ENCODE measurements around the gene SCNN1B. TPM values are rescaled to one million over a fixed set of nuclear protein-coding genes. Genes with fewer than 3 reads are reported as not detected.

The SCNN1B gene
- polyA plus RNA-seq, 3 donors from 2014 or later: not detected

DNA sequence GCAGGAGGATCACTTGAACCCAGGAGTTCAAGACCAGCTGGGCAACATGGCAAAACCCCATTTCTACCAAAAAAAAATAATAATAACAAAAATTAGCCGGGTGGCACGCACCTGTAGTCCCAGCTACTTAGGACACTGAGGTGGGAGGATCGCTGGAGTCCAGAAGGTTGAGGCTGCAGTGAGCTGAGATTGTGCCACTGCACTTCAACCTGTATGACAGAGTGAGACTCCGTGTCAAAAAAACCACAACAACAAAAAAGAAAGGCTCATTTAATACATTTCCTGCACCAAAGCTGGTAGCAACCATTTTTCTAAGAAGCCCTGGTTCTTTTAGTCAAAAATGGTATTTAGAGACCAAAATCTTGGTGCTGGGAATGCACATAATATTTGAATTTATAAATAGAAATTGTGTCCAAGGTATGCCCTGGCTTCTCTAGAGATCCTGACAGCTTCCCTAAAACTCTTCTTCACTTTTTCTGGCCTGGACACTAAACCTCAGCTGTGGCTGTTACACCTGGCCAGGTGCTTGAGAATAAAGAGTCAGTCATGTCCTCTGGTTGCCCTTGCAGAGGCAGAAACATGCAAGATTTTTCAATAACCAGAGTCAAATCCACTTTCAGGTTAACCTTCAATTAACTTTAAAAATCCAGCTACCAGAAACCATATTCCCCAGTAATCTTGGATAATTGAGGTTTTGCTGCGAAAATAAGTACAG is 35.9 kb downstream of the SCNN1B start:
- Mint-ChIP-seq H3K9me3 (no peaks in the 10 kb centered on the region), H3K27ac (no peak overlapping the region), H3K36me3 (no peaks in the 10 kb centered on the region), H3K4me3 (no peak overlapping the region), H3K27me3 (ENCODE audit: low read depth in 3 of 3) (peaks cover 0 to 10% (median 0%) of the 10 kb centered on the region in 3 donors), H3K4me1 (no peaks in the 10 kb centered on the region)
- DNase-seq: no peak

DNA sequence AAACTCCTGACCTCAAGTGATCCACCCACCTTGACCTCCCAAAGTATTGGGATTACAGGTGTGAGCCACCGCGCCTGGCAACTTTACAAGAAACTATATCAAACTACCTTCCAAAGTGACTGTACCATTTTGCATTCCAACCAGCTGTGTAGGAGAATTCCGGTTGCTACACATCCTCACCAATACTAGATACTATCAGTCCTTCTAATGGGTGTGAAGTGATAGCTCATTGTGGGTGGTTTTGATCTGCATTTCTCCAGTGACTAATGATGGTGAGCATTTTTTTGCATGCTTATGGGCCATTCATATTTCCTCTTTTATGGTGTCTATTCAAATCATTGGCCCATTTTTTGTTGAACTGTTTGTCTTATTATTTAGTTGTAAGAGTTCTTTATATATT is 37.7 kb downstream of the SCNN1B start:
- DNase-seq: no peak
- no peak overlapping the region for H3K4me3 Mint-ChIP-seq
- H3K9me3 Mint-ChIP-seq: no peaks in the 10 kb centered on the region
- no peaks in the 10 kb centered on the region for H3K36me3 Mint-ChIP-seq
- peaks cover 0 to 9% (median 0%) of the 10 kb centered on the region in 3 donors for H3K27me3 Mint-ChIP-seq (ENCODE audit: low read depth in 3 of 3)
- H3K27ac Mint-ChIP-seq: no peak overlapping the region
- H3K4me1 Mint-ChIP-seq: no peaks in the 10 kb centered on the region

DNA sequence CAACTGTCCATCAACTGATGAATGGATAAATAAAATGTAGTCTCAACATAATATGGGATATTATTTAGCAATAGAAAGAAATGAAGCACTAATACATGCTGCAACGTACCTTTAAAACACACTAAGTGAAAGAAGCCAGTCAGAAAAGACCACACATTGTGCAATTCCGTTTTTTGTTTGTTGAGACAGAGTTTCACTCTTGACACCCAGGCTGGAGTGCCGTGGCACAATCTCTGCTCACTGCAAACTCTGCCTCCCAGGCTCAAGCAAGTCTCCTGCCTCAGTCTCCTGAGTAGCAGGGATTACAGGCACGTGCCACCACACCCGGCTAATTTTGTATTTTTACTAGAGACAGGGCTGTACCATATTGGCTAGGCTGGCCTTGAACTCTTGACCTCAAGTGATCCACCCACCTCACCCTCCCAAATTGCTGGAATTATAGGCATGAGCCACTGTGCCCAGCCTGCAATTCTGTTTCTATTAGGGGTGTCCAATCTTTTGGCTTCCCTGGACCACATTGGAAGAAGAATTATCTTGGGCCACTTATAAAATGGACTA is 40.1 kb downstream of the SCNN1B start:
- DNase-seq: no peak
- Mint-ChIP-seq H3K4me1 (no peaks in the 10 kb centered on the region), H3K36me3 (no peaks in the 10 kb centered on the region), H3K9me3 (peaks cover 0 to 1% (median 0%) of the 10 kb centered on the region in 6 donors), H3K4me3 (no peak overlapping the region), H3K27ac (no peak overlapping the region), H3K27me3 (ENCODE audit: low read depth in 3 of 3) (peaks cover 0 to 8% (median 5%) of the 10 kb centered on the region in 3 donors)

DNA sequence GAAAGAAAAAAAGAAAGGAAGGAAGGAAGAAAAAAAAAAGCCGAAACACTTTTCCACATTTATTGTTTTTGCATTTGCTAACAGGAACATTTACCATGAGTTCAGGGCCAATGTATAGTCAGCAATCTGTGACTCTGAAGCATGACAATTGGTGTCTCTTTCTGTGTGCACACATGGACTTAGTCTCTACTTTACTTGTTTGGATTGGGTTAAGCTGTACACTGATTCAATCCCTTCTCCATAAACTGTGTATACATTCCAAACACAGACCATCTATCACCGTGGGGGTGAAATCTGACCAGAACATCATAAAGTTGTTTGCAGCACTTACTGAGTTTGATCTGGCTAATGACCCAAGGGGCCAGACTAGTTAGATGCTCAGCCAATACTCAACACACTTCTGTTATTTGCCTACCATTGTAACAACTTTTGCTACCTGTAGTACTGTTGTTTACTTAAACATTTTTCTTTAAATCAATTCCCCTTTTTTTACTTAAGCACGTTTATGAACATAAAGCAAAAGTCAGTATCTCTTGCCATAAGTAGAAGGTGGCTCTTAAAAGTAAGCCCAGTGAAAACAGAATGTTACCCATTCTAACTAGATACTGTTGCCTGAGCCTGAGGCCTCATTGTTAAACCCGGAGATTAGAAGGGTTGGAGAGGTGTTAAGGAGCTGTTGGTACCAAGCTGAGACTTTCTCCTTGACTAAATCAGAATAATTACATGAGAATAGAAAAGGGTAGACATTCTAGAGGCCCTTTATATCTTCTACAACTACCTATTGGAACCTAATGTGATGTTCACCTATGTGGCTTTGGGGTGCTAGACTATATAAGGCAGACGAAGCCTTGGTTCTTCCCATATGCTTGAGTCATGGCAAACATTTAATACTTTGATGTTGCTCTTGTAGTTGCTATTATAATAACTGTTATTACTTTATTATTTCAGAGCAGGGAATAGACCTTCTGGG is 41.8 kb downstream of the SCNN1B start:
- DNase-seq: no peak
- H3K9me3 Mint-ChIP-seq: peaks cover 0 to 3% (median 0%) of the 10 kb centered on the region in 6 donors
- H3K36me3 Mint-ChIP-seq: no peaks in the 10 kb centered on the region
- H3K27me3 Mint-ChIP-seq (ENCODE audit: low read depth in 3 of 3): peaks cover 2 to 10% (median 8%) of the 10 kb centered on the region in 3 donors
- H3K4me1 Mint-ChIP-seq: no peaks in the 10 kb centered on the region
- H3K4me3 Mint-ChIP-seq: no peak overlapping the region
- no peak overlapping the region for H3K27ac Mint-ChIP-seq

DNA sequence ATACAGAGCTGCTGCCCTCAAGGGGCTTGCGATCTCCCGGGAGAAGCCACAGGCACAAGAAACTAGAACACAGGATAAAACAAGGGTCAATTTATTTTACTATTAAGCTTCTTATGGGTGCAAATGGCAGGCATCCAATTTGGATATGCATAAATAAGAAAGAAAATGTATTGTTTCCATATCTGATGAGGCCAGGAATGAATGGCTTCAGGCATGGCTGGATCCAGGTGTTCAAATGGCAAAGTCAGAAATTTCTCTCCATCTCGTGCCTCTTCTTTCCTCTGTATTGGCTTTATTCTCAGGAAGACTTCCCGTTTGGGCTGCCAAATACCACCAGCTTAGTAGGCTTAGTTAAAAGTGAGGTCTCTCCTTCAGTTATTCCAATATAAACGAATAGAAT is 43.1 kb downstream of the SCNN1B start:
- Mint-ChIP-seq H3K27ac (no peak overlapping the region), H3K36me3 (no peaks in the 10 kb centered on the region), H3K4me1 (no peaks in the 10 kb centered on the region), H3K27me3 (ENCODE audit: low read depth in 3 of 3) (peaks cover 2 to 10% (median 8%) of the 10 kb centered on the region in 3 donors), H3K4me3 (no peak overlapping the region), H3K9me3 (peaks cover 0 to 3% (median 0%) of the 10 kb centered on the region in 6 donors)
- DNase-seq: no peak

DNA sequence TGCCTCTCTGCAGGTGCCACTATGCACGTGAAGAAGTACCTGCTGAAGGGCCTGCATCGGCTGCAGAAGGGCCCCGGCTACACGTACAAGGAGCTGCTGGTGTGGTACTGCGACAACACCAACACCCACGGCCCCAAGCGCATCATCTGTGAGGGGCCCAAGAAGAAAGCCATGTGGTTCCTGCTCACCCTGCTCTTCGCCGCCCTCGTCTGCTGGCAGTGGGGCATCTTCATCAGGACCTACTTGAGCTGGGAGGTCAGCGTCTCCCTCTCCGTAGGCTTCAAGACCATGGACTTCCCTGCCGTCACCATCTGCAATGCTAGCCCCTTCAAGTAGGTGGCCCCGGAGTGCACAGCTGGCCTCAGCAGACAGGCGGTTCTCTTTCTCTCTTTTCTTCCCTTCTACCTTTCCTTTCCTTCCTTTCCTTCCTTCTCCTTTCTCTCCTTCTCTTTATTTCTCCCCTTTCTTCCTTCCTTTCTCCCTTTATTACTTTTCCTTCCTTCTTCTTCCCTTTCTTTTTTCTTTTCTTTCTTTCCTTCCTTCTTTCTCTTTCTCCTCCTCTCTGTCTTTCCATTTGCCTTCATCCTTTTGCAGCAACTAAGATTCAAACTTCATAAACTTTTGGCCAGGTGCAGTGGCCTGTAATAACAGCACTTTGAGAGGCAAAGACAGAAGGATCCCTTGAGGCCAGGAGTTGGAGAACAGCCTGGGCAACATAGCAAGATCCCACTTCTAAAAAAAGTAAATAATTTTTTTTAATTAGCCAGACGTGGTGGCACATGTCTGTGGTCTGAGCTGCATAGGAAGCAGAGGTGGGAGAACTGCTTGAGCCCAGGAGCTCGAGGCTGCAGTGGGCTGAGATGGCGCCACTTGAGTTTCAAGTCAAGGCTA is 46.7 kb downstream of the SCNN1B start:
- no peak overlapping the region for H3K27ac Mint-ChIP-seq
- H3K4me1 Mint-ChIP-seq: no peaks in the 10 kb centered on the region
- no peak overlapping the region for H3K4me3 Mint-ChIP-seq
- H3K27me3 Mint-ChIP-seq (ENCODE audit: low read depth in 3 of 3): peaks cover 2 to 13% (median 3%) of the 10 kb centered on the region in 3 donors
- H3K36me3 Mint-ChIP-seq: no peaks in the 10 kb centered on the region
- DNase-seq: no peak
- peaks cover 0 to 3% (median 0%) of the 10 kb centered on the region in 6 donors for H3K9me3 Mint-ChIP-seq

DNA sequence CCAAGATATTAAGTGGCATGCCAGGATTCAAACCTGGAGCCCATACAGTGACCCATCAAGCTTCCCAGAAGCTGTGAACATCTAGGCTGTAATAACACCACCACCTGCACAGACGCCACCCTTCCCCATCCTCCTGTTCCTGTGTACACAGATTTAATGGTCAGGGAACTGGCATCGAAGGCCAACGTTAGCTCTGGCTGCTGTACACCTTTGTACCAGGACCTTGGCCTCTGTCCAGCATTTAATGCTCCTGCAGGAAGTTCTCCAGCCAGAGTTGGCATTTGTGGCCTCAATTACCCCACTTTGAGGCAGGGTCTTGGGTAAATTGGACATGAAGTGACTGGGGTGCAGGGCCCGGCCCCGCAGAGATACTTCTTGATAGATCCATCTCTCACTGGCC is 49.3 kb downstream of the SCNN1B start:
- Mint-ChIP-seq H3K36me3 (no peaks in the 10 kb centered on the region), H3K4me3 (no peak overlapping the region), H3K27ac (no peak overlapping the region), H3K4me1 (no peaks in the 10 kb centered on the region), H3K27me3 (ENCODE audit: low read depth in 3 of 3) (peaks cover 2 to 13% (median 2%) of the 10 kb centered on the region in 3 donors), H3K9me3 (peaks cover 0 to 3% (median 0%) of the 10 kb centered on the region in 6 donors)
- DNase-seq: no peak

DNA sequence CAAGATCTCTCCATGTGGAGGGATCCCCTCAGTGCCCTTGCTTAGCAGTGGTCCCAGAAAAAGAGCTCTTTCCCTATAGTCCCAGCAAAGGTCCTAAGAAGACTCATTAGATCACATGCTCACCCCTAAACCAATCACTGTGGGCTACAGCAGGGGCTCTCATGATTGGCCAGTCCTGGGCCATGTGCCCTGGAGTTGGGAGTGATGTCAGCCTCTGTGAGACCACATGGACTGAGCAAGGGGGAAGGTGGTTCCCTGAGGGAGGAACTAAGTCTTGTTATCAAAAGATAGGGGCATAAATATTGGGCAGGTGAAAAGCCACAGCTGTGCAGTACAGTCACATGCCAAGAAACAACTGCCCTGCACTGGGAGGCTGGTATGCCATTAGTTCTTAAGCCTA is 51.3 kb downstream of the SCNN1B start:
- Mint-ChIP-seq H3K9me3 (no peaks in the 10 kb centered on the region), H3K4me3 (no peak overlapping the region)
- DNase-seq: no peak

DNA sequence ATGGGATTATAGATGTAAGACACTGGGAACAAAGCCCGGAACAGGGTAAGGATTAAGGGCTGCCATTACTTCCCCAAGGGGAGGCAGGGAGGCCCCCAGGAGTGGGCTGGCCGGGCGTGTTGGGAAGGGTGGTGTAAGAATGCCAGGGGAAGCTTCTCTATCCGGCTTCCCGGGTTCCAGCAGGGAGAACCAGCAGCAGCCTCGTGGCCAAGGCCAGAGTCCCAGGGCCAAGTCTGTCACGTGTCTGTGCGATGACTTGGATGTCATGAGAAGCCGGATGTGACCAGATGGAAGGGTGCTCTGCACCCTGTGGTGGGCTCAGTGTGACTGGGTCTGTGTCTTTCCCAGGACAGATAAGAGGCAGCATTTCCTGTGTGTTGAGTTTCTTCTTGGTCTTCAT is 52.1 kb downstream of the SCNN1B start:
- no peaks in the 10 kb centered on the region for H3K9me3 Mint-ChIP-seq
- DNase-seq: no peak
- H3K4me3 Mint-ChIP-seq: no peak overlapping the region
- no peaks in the 10 kb centered on the region for H3K36me3 Mint-ChIP-seq
- H3K4me1 Mint-ChIP-seq: no peaks in the 10 kb centered on the region
- H3K27ac Mint-ChIP-seq: no peak overlapping the region
- H3K27me3 Mint-ChIP-seq (ENCODE audit: low read depth in 3 of 3): peaks cover 0 to 6% (median 2%) of the 10 kb centered on the region in 3 donors

More for the DNA sequence above, 51.3 kb downstream of the SCNN1B start:
- peaks cover 2 to 9% (median 2%) of the 10 kb centered on the region in 3 donors for H3K27me3 Mint-ChIP-seq (ENCODE audit: low read depth in 3 of 3)
- no peaks in the 10 kb centered on the region for H3K36me3 Mint-ChIP-seq
- no peaks in the 10 kb centered on the region for H3K4me1 Mint-ChIP-seq
- no peak overlapping the region for H3K27ac Mint-ChIP-seq

DNA sequence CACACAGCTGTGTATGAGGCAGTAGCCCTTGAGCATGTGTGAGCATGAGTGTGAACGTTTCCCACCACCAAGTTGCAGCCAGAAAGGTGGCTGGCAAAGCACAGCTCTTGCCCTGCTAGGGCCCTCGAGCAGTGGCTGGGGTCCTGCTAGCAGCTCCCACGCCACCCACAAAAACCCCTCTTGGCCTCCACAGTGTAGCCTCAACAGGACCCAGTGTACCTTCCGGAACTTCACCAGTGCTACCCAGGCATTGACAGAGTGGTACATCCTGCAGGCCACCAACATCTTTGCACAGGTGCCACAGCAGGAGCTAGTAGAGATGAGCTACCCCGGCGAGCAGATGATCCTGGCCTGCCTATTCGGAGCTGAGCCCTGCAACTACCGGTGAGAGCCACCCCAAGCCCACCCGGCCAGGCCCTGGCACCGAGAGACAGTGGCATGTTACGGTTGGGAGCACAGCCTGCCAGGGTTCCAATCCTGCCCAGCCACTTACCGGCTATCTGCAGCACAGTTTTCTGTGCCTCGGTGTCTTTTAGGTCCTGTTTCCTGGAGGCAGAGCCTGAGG is 53.1 kb downstream of the SCNN1B start:
- H3K4me1 Mint-ChIP-seq: no peaks in the 10 kb centered on the region
- DNase-seq: no peak
- no peak overlapping the region for H3K4me3 Mint-ChIP-seq
- H3K27me3 Mint-ChIP-seq (ENCODE audit: low read depth in 3 of 3): peaks cover 0 to 9% (median 5%) of the 10 kb centered on the region in 3 donors
- no peak overlapping the region for H3K27ac Mint-ChIP-seq
- no peaks in the 10 kb centered on the region for H3K36me3 Mint-ChIP-seq
- H3K9me3 Mint-ChIP-seq: no peaks in the 10 kb centered on the region

DNA sequence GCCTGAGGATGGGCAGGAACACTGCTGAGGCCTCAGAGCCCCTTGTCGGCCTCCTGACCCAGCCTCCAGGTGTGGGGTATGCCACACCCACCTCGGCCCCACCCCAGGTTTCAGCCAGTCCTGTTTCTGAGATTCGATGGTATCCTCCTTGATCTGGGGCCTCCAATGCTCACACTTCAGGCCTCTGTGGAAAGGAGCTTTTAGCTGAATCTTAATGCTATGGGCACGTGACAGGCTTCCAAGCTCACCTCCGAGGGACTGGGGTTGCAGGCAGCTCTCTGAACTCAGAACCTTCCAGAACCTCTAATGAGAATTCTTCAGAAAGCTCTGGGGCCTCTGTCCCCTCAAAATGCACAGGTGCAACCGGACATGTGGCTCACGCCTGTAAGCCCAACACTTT is 54.8 kb downstream of the SCNN1B start:
- Mint-ChIP-seq H3K27ac (no peak overlapping the region), H3K4me3 (no peak overlapping the region), H3K9me3 (no peaks in the 10 kb centered on the region), H3K27me3 (ENCODE audit: low read depth in 3 of 3) (peaks cover 3 to 11% (median 5%) of the 10 kb centered on the region in 3 donors), H3K36me3 (no peaks in the 10 kb centered on the region), H3K4me1 (no peaks in the 10 kb centered on the region)
- DNase-seq: no peak

DNA sequence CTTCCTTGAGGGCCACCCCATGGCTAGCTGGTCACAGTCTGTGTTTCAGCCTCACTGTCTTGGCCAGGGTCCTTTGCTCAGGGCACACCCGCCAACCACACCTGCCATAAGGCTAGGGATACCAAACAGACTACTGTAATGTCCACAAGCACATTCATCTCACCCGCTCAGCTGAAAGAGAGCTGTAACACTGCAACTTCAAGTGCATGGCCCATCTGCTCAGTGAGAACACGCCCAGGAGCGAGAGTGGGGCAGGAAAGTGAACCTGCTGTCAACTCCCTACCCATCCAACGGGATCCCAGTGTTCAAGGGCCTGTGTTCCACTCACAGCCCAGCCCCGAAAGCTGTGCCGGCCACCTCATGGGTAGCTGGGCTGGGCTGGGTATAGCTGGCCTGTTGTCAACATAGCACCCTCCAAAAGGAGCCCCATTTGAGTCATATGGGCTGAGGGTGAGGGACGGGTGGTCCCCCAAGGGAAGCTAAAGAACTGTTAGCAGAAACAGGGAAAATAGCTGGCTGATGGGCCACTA is 55.7 kb downstream of the SCNN1B start:
- peaks cover 3 to 8% (median 5%) of the 10 kb centered on the region in 3 donors for H3K27me3 Mint-ChIP-seq (ENCODE audit: low read depth in 3 of 3)

More for the DNA sequence above, 55.7 kb downstream of the SCNN1B start:
- DNase-seq: no peak
- Mint-ChIP-seq H3K9me3 (no peaks in the 10 kb centered on the region), H3K4me3 (no peak overlapping the region), H3K36me3 (no peaks in the 10 kb centered on the region), H3K4me1 (no peaks in the 10 kb centered on the region), H3K27ac (no peak overlapping the region)
